H1 (cell line): Measurements from ENCODE around the gene CTSW. TPM values are rescaled to one million over a fixed set of nuclear protein-coding genes. Genes with fewer than 3 reads are reported as not detected.
"Not testable (repeated sequence)": the region's sequence is repeated elsewhere in the genome, so short reads cannot be mapped to it uniquely, and the experiment has no call there.

Experiments used
- CTCF ChIA-PET: fragments of 300-600 bp; sonication (Branson Sonifier 250); formaldehyde crosslinking; loops from one replicate; lab custom pipeline; 2021; ENCODE audit not compliant: partially characterized antibody; lab: Charles Lee
- POLR2A ChIA-PET: fragments of 300-600 bp; sonication (Branson Sonifier 250); formaldehyde crosslinking; loops from one replicate; lab custom pipeline; 2021; ENCODE audit warnings: inconsistent platforms; ENCODE audit not compliant: partially characterized antibody; lab: Charles Lee
- DNase-seq, 2 experiments: peaks; one replicate each; pipeline versions ENCODE4 v3.0.0 to v3.0.0-alpha.2; 2010 to 2022; ENCODE audit warnings: low spot score in 2 of 2, low read depth in 1 of 2, mixed read lengths in 1 of 2
- FAIRE-seq: peaks from 2 replicates; lab custom pipeline; 2011; peaks lifted over from hg19 to GRCh38; lab: Jason Lieb, UNC
- H2AFZ ChIP-seq: 2 replicates; pipeline ENCODE4 v1.8.1; 2012; ENCODE audit warnings: low read length, inconsistent platforms
- H2AK5ac ChIP-seq: 2 replicates; pipeline ENCODE4 v1.6.1; 2013; ENCODE audit warnings: low read depth, low read length
- H2BK120ac ChIP-seq: replicated peaks from 2 replicates; pipeline ENCODE3; 2013; ENCODE audit warnings: low read depth, low read length, inconsistent platforms
- H2BK12ac ChIP-seq: 2 replicates; pipeline ENCODE4 v1.6.1; 2013; ENCODE audit warnings: low read depth, low read length
- H2BK15ac ChIP-seq: 2 replicates; pipeline ENCODE4 v1.6.1; 2013; ENCODE audit warnings: low read length
- H2BK20ac ChIP-seq: 2 replicates; pipeline ENCODE4 v1.6.1; 2013; ENCODE audit warnings: low read length
- H2BK5ac ChIP-seq: 2 replicates; pipeline ENCODE4 v1.6.1; 2013; ENCODE audit warnings: low read depth, low read length
- H3K14ac ChIP-seq: 2 replicates; pipeline ENCODE4 v1.6.1; 2013; ENCODE audit warnings: inconsistent platforms; ENCODE audit not compliant: insufficient read length
- H3K18ac ChIP-seq: 2 replicates; pipeline ENCODE4 v1.6.1; 2013; ENCODE audit warnings: low read length; ENCODE audit errors: extremely low read depth
- H3K23ac ChIP-seq: 2 replicates; pipeline ENCODE4 v1.6.1; 2013; ENCODE audit warnings: inconsistent platforms; ENCODE audit not compliant: insufficient read length
- H3K23me2 ChIP-seq: 2 replicates; pipeline ENCODE4 v1.6.1; 2013; ENCODE audit warnings: low read depth, low read length
- H3K27ac ChIP-seq: 2 replicates; pipeline ENCODE4 v1.6.1; 2011; ENCODE audit warnings: low read depth, low read length, inconsistent platforms
- H3K27me3 ChIP-seq, 4 experiments: replicated peaks in 1 of 4; 1 replicate in 1 of 4; 2 replicates in 3 of 4; pipeline versions ENCODE4 v1.6.1 to v1.8.1; 2011 to 2013; ENCODE audit warnings: low read length in 3 of 4, mild to moderate bottlenecking in 3 of 4, inconsistent platforms in 2 of 4, mixed read lengths in 2 of 4, moderate library complexity in 1 of 4; ENCODE audit not compliant: control insufficient read depth in 3 of 4, insufficient read depth in 3 of 4; ENCODE audit errors: extremely low read depth in 1 of 4
- H3K36me3 ChIP-seq, 4 experiments: 2 replicates each; pipeline versions ENCODE4 v1.6.1 to v1.8.1; 2011 to 2013; ENCODE audit warnings: mild to moderate bottlenecking in 4 of 4, low read length in 3 of 4, moderate library complexity in 2 of 4, control low read depth in 1 of 4, inconsistent platforms in 1 of 4; ENCODE audit not compliant: insufficient read depth in 4 of 4, control insufficient read depth in 2 of 4
- H3K4ac ChIP-seq: replicated peaks from 2 replicates; pipeline ENCODE3; 2013; ENCODE audit warnings: low read length, low read depth, mixed read lengths, inconsistent platforms; ENCODE audit not compliant: insufficient read length
- H3K4me1 ChIP-seq, 4 experiments: replicated peaks in 1 of 4; 1 replicate in 1 of 4; 2 replicates in 3 of 4; pipeline versions ENCODE4 v1.6.1 to v1.8.1; 2011 to 2013; ENCODE audit warnings: low read length in 3 of 4, inconsistent platforms in 2 of 4, mixed read lengths in 1 of 4; ENCODE audit not compliant: insufficient read depth in 4 of 4, control insufficient read depth in 3 of 4
- H3K4me2 ChIP-seq, 2 experiments: 2 replicates each; pipeline versions ENCODE4 v1.6.1 to v1.8.1; 2011 to 2013; ENCODE audit warnings: low read depth in 2 of 2, low read length in 2 of 2, control low read depth in 1 of 2, inconsistent platforms in 1 of 2, mild to moderate bottlenecking in 1 of 2; ENCODE audit not compliant: insufficient read depth in 1 of 2
- H3K4me3 ChIP-seq, 4 experiments: fragments of 200-600, 300-600 bp in 1 of 4; sonication (generic), shearing (Covaris generic), sonication (Bioruptor Twin) in 1 of 4; 2 replicates each; pipeline versions ENCODE4 v1.5.1 to v1.8.1; 2011 to 2016; ENCODE audit warnings: low read length in 4 of 4, low read depth in 3 of 4, control low read depth in 2 of 4, inconsistent platforms in 2 of 4, mild to moderate bottlenecking in 2 of 4, mixed read lengths in 1 of 4, moderate library complexity in 1 of 4; ENCODE audit not compliant: insufficient read depth in 2 of 4; ENCODE audit errors: extremely low read depth in 1 of 4
- H3K56ac ChIP-seq: replicated peaks from 2 replicates; pipeline ENCODE3; 2013; ENCODE audit warnings: low read depth, mild to moderate bottlenecking, mixed read lengths, low read length, inconsistent platforms; ENCODE audit not compliant: insufficient read length
- H3K79me1 ChIP-seq: 2 replicates; pipeline ENCODE4 v1.6.1; 2013; ENCODE audit warnings: low read depth, low read length, control low read depth
- H3K79me2 ChIP-seq, 2 experiments: 2 replicates each; pipeline versions ENCODE4 v1.6.1 to v1.8.1; 2012 to 2013; ENCODE audit warnings: low read length in 2 of 2, mild to moderate bottlenecking in 2 of 2, inconsistent platforms in 1 of 2; ENCODE audit not compliant: insufficient read depth in 2 of 2, control insufficient read depth in 1 of 2
- H3K9ac ChIP-seq, 4 experiments: replicated peaks in 1 of 4; 1 replicate in 1 of 4; 2 replicates in 3 of 4; pipeline versions ENCODE4 v1.6.1 to v1.8.1; 2011 to 2013; ENCODE audit warnings: low read depth in 3 of 4, low read length in 3 of 4, control low read depth in 2 of 4, mild to moderate bottlenecking in 2 of 4, moderate library complexity in 2 of 4, inconsistent platforms in 1 of 4; ENCODE audit errors: extremely low read depth in 1 of 4
- H3K9me3 ChIP-seq, 2 experiments: 2 replicates each; pipeline versions ENCODE4 v1.6.1 to v1.8.1; 2012 to 2013; ENCODE audit warnings: mild to moderate bottlenecking in 2 of 2, moderate library complexity in 2 of 2, control low read depth in 1 of 2, inconsistent platforms in 1 of 2, low read depth in 1 of 2, low read length in 1 of 2, mixed read lengths in 1 of 2; ENCODE audit not compliant: insufficient read depth in 2 of 2
- H4K20me1 ChIP-seq, 2 experiments: replicated peaks in 1 of 2; 2 replicates each; pipeline versions ENCODE3 to v1.8.1; 2011 to 2013; ENCODE audit warnings: inconsistent platforms in 2 of 2, low read length in 2 of 2, mild to moderate bottlenecking in 1 of 2; ENCODE audit not compliant: insufficient read depth in 2 of 2, control insufficient read depth in 1 of 2
- H4K5ac ChIP-seq: 2 replicates; pipeline ENCODE4 v1.6.1; 2013; ENCODE audit warnings: low read length, low read depth, mixed read lengths, inconsistent platforms; ENCODE audit not compliant: insufficient read length
- H4K8ac ChIP-seq: 2 replicates; pipeline ENCODE4 v1.8.0; 2013; ENCODE audit warnings: mild to moderate bottlenecking, moderate library complexity, low read length, inconsistent platforms; ENCODE audit not compliant: insufficient read depth; ENCODE audit errors: extremely low read depth
- H4K91ac ChIP-seq: replicated peaks from 2 replicates; pipeline ENCODE3; 2013; ENCODE audit warnings: low read length, mixed read lengths, inconsistent platforms; ENCODE audit not compliant: insufficient read length
- BRCA1 ChIP-seq: IDR thresholded peaks from 2 replicates; pipeline ENCODE4 v1.6.1; 2012; ENCODE audit warnings: low read depth, low read length, improper control_type of control experiment
- polyA plus RNA-seq, 7 experiments: library from polyadenylated mRNA; depleted of rRNA in 3 of 7; stranded (reverse) in 5 of 7; unstranded in 2 of 7; fragments of >200 nt in 5 of 7; fragments of 200-250 nt in 2 of 7; gene quantifications; 1 replicate in 5 of 7; 2 replicates in 1 of 7; 4 replicates in 1 of 7; pipeline versions ENCODE4 v1.2.1 to v1.2.3, GENCODE V29; 2011 to 2013; ENCODE audit warnings: missing spikeins in 2 of 7, mixed read lengths in 2 of 7
- total RNA-seq: library from RNA; stranded (reverse); fragmentation: NEBNext Ultra II Directional; extraction: Animal tissue kit (Norgen Biotek cat#: 25700); gene quantifications from 2 replicates; pipeline ENCODE4 v1.2.1, GENCODE V29; 2021

Gene CTSW
- total and polyA plus RNA-seq, 2 of the 8 experiments (the other 6 are each of a cell fraction or from before 2014, with no cell fraction given): not detected

DNA sequence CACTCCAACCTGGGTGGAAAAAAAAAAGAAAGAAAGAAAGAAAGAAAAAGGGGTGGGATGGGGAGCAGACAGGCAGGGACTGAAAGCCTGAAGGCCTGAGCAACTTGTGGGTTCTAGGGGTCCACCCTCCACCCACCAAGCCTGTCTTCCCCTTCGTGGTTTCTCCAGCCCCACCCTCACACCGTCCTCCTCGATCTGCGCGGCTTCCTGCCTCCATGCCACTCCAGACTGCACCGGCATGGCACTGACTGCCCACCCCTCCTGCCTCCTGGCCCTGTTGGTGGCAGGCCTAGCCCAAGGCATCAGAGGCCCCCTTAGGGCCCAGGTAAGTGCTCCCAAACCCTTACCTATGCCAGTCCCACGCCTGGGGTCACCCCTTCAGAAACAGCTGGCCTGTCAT is at the start of gene CTSW (continued):
- TF ChIP-seq BRCA1: no peak

- H3K4me3 ChIP-seq, H3K4me1 ChIP-seq, H3K9me3 ChIP-seq, H3K79me1 ChIP-seq, H2AFZ ChIP-seq, H4K5ac ChIP-seq, H4K91ac ChIP-seq, H2BK120ac ChIP-seq, H3K36me3 ChIP-seq, H2BK12ac ChIP-seq, H3K27me3 ChIP-seq, H2BK15ac ChIP-seq, H4K20me1 ChIP-seq, H4K8ac ChIP-seq, FAIRE-seq, DNase-seq, H3K27ac ChIP-seq, H3K56ac ChIP-seq, H3K14ac ChIP-seq, H3K23ac ChIP-seq, H2BK20ac ChIP-seq, H3K79me2 ChIP-seq, H3K9ac ChIP-seq, H2BK5ac ChIP-seq, H3K18ac ChIP-seq, H3K4ac ChIP-seq: not testable (repeated sequence)
- Histone ChIP-seq H3K4me2 (peak overlapping the region in 1 of 2 experiments; percentile 100; a peak in 1 of 4 replicates), H3K23me2 (peaks cover 22% of the 10 kb centered on the region), H2AK5ac (0 out of 2 replicates have a peak overlapping the region, but pooled peaks have one; percentile 45)
- POLR2A ChIA-PET: interaction anchor here (0.6 to 4.0 kb wide), 8 partner anchors 9 to 146 kb away, joined by 3 to 30 read pairs (median 8); partner anchors contain the start of genes CFL1, KAT5 and MUS81
- CTCF ChIA-PET: interaction anchor here (0.6 to 3.9 kb wide), 20 partner anchors 9 to 227 kb away, joined by 3 to 52 read pairs (median 4); partner anchors contain the start of genes AP5B1, FIBP, KAT5 and MUS81
Measured at GRCh38 chr11:65832231-65832630, 47.4 kb upstream of the CTSW start.
